ENCODE measurements around the gene CMTM8.

DNA sequence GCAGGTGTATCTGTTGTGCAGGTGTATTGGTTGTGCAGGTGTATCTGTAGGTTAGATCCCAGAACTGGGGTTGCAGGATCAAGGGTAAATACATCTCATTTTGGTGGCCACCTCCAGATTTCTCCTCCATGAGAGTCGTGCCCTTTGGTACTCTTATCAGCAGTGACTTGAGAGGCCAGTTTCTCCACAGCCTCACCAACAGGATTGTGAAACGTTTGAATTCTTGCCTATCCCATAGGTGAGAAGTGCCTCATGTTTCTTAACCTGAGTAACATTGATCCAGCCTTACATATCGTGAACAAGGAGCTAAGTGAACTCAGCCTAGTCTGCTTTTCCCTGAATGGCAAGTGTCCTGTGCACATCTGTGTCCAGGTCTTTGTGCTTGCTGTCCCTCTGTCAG is 55.4 kb downstream of the CMTM8 start:
- TF ChIP-seq GATA3 (IDR thresholded peaks at IDR 0.05; ENCODE audit: low read depth, low read length) (no peak), GATA2 (IDR thresholded peaks at IDR 0.05; ENCODE audit: low read depth, low read length) (no peak)
